Suprapubic skin (tissue), 4 donors: ENCODE results near the gene RHOG.

Source experiments
- POLR2A ChIP-seq, 2 donors: fragments of 450-650 bp; IDR thresholded peaks; one replicate each; pipeline ENCODE4 v1.6.1; 2017; ENCODE audit warnings: antibody characterized with exemption in 2 of 2, mild to moderate bottlenecking in 2 of 2, moderate library complexity in 2 of 2
- POLR2AphosphoS5 ChIP-seq, 3 donors: sonication (generic); formaldehyde crosslinking; IDR thresholded peaks; one replicate each; pipeline ENCODE4 v1.6.1; 2017; ENCODE audit warnings: antibody characterized with exemption in 3 of 3
- TF ChIP-seq, protein P1 (sequence below), 2 donors: fragments of 200-600 bp in 1 of 2; fragments of 450-650 bp in 1 of 2; sonication (generic) in 1 of 2; IDR thresholded peaks; one replicate each; pipeline ENCODE4 v1.5.1; 2016 to 2019; ENCODE audit warnings: antibody characterized with exemption in 2 of 2, mild to moderate bottlenecking in 1 of 2, moderate library complexity in 1 of 2

DNA sequence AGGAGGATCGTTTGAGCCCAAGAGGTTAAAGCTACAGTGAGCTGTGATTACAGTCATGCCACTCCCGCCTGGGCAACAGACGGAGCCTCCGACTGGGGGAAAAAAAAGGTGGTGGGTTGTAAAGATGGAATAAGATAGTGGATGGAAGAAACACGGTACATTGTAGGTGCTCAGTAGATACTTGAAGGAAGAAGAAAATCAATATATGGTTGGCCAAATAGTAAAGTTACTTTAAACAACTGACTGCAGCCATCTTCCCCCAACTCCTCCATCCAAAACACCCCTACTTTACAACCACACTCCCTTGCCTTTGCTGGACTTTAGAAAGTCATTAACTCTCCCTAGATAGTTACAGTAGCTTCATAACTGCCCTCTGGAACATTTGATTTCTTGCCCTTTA, 40.9 kb downstream of the RHOG start:
- TF ChIP-seq, protein P1, sequence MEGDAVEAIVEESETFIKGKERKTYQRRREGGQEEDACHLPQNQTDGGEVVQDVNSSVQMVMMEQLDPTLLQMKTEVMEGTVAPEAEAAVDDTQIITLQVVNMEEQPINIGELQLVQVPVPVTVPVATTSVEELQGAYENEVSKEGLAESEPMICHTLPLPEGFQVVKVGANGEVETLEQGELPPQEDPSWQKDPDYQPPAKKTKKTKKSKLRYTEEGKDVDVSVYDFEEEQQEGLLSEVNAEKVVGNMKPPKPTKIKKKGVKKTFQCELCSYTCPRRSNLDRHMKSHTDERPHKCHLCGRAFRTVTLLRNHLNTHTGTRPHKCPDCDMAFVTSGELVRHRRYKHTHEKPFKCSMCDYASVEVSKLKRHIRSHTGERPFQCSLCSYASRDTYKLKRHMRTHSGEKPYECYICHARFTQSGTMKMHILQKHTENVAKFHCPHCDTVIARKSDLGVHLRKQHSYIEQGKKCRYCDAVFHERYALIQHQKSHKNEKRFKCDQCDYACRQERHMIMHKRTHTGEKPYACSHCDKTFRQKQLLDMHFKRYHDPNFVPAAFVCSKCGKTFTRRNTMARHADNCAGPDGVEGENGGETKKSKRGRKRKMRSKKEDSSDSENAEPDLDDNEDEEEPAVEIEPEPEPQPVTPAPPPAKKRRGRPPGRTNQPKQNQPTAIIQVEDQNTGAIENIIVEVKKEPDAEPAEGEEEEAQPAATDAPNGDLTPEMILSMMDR (IDR thresholded peaks at IDR 0.05), result no peak
- TF ChIP-seq POLR2A (IDR thresholded peaks at IDR 0.05) (no peak), POLR2AphosphoS5 (IDR thresholded peaks at IDR 0.05) (no peak)
